HG03064 (cell line): ENCODE measurements around the gene RPL21.
A peak's percentile ranks its signal among the peaks of the same experiment; 100 is the strongest.

Experiments
- ATAC-seq: cut with Tn5 transposase; IDR thresholded peaks from one replicate; pipeline ENCODE4 v1.9.1; 2021; ENCODE audit warnings: low read depth; ENCODE audit not compliant: unreplicated experiment

RPL21 gene

DNA sequence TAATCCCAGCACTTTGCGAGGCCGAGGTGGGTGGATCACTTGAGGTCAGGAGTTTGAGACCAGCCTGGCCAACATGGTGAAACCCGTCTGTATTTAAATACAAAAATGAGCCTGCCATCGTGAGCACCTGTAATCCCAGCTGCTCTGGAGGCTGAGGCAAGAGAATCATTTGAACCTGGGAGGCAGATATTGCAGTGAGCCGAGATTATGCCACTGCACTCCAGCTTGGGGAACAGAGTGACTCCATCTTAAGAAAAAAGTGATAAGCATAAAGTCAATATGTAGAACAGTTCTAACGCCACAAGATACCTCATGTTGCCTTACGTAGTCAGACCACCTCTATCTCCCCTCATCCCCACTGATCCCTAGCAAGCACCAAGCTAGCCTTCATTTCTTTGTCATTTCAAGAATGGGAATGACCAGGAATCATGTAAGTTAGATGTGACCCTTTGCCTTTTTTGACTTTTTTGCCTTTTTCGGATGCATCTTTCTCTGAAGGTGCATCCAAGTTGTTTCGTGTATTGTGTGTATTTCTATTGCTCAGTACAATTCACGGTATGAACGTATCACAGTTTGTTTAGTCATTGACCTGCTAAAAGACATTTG lies 6.4 kb downstream of the RPL21 start:
- ATAC-seq, result no peak

DNA sequence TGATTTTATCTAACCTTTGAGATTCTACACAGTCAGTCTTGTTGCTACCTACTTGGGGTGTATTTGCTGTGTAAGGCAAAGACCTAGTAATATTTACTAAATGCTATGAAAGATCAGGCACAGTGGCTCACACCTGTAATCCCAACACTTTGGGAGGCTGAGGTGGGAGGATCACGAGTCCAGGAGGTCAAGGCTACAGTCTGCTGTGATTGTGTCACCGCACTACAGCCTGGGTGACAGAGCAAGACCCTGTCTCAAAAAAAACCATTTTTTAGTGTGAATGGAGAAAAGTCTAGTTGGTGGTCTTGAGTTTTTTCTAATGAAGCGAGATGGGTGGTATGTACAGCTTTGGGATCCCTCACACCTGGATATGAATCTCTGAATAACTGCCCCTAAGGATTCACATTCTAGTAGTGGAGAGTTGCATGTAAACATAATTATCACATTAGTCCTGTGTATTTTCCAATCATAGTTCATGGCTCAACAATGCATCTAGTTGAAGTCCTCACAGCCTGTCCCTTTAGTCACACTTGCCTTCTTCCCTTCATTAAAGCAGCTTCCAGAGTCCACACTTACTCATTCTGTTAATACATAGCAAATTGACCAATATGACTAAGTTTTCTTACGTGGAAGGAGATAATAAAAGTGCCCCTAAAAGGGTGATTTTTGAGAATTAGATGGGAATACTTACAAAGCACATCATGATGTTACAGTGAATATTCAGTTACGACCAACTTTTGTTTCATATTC lies 7.5 kb downstream of the RPL21 start:
- no peak for ATAC-seq

DNA sequence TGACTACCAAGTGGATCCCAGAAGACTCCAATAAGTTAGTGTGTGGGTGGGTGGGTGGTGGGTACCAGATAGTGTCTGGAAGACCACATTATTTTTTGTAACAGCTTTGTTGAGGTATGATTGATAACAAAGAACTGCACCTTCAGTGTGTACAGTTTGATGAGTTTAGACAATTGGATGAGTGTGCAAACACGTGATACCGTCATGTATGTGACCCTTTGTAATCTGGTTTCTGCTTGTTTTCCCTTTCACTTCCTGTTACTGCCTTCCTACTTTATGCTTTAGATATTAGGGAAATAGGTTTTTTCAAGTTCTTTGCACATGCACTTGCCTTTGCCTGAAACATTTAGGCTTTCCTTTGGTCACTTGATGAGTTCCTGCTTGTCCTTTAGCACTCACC lies 8.5 kb downstream of the RPL21 start:
- no peak for ATAC-seq

DNA sequence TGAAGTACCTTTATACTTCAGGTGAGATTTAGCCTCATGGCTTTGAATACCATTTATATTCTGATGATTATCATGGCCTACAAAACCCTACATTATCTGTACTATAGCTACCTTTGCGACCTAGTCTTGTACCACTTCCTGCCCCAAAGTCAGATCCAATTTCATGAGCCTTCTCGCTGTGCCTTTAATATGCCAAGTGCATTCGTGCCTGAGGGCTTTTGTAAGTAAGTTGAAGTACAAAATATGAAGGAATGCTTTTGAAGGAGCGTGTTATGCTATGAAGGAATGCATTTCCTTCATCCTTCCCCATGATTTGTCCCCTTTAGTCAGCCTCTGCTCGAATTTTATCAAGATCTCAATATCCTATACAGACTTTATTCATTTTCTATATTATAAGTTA lies 10.0 kb downstream of the RPL21 start:
- ATAC-seq, result no peak

DNA sequence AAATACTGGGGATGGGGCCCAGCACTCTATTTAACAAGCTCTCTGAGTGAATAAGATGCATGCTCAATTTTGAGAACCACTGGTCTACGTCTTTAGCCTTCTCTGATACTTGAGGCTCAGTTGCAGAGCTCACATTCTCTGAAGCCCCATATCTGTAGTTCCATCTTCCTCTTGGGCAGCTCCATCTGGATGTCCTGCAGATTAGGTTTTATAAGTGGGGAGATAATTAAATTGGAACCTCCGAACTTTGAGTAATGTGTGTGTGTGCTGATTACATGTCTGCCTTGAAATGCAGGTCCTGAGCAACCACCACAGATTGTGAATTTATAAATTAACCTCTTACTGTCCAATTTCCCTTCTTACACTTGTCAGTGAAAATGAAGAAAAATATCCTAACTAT lies 12.1 kb downstream of the RPL21 start:
- ATAC-seq, result no peak

DNA sequence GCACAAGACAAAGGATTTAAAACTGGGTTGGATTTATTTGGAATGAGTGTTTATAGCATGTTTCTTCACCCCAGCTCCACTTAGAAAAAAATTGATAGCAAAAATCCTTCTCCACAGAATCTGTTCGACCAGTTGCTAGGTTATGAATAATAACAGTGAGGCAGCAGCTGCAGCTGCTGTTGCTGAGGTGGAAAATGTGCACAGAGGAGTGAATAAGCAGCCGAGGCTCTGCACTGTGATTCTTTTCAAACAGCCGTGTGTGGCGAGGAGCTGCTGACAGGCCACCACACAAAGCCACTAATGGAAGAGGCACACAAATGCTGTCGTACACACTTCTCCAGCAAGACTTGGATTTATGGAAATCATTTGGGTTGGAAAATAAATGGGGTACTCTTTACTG lies 12.8 kb downstream of the RPL21 start:
- ATAC-seq, result no peak

DNA sequence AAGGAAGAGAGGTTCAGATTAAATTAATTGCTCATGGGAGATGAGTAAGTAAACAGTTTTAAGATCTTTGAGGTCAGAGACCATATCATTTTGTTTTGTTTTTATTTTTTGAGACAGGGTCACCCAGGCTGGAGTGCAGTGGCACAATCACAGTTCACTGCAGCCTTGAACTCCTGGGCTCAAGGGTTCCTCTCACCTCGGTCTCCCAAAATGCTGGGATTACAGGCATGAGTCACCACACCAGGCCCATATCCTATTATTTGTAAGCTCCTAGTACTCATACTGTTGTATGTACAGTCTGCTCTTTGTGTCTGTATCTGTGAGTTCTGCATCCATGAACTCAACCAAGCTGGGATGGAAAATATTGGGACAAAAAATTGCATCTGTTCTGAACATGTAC lies 13.3 kb downstream of the RPL21 start:
- ATAC-seq, result no peak

DNA sequence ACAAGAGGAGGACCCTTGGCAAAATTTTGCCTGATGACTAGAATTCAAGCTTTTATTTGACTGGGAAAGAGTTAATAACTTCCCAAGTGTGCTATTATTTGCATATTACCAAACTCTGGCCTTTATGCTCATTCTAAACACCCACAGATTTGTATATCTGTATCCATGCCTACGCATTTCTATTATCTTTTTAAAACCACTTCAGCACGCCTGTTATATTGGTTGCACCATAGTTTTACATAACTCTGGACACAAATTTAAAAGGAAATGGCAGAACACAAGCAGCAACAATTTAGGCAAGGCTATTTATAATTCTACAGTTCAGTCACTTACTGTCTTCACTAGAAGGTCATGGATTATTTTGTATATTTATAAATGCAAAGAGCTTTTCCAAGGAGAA lies 15.6 kb downstream of the RPL21 start:
- no peak for ATAC-seq

DNA sequence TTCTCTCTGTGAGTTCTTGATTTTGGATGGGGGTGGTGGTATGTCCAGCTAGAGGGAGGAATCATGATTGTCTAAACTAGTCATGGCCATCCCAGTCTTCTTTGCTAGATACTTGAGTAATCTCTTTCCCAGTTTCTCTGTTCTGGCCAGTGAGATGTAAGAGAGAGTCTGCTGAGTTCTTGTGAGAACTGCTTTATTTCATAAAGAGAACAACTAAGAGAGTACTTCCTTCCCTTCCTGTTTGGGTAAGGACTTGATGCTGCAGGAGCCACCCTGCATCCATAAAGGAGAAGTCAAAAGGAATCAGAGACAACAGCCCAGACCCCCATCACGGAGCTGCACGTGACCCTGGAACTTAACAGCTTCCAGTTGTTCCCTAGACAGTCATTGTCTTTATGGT lies 16.2 kb downstream of the RPL21 start:
- ATAC-seq, result no peak

DNA sequence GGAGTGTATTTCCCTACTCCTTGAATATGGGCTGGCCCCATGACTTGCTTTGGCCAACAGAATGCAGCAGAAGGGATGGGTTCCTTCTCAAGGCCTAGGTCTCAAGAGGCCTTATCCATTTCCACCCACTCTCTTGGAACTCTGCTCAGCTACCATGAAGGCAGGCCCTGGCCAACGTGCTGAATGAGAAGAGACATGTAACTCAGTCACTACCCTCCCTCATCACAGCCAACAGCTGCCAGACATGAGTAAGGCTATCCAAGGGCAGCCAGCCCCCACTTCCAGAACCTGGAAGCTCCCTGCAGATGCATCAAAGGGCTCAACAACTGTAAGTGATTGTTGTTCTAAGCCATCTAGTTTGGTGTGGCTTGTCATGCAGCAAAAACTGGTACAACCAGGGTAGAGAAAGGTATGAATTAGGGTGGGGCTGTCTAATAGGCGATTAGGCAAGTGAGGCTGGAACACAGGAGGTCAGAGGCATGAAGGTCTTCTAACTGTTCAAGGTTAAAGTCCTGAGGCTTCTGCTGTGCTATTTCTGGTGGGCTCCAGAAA lies 17.8 kb downstream of the RPL21 start:
- ATAC-seq, result no peak

DNA sequence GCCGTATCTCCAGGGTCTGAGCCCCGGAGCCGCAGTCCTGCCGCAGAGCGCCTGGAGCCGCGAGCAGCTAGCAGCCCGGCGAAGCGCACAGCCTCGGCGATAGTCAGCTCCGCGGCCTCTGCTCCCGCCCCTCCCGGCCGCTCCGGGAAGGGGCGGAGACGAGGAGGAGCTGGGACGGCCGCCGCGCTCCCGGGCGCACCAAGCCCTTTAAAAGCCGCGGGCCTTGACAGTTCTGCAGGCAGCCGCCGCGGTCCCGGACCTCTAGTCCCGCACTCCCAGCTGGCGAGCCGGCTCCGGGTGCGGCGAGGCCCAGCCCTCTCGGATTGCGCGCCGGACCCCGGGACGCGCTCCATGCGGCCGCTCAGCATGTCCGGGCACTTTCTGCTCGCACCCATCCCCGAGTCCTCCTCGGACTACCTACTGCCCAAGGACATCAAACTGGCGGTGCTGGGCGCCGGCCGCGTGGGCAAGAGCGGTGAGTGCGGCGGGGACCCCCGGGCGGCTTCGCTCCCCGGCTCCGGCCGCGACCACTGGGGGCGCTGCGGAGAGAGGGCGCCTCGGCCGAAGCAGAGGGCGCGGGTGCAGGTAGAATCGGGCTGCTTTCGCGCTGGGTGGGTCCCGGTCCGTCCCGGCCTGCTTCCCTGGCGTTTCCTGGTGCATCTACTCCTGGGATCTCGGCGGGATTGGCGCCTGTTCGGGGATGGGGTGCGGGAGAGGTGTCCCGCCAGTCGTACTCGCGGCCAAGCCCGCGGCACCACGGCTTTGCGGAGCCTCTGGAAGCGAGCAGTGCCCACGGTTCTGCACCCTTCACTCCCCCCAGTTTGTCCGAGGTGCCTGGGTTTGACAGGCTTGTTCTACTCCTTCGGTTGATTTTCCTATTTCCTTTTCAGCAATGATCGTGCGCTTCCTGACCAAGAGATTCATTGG lies 19.5 kb downstream of the RPL21 start, which contains the start of gene RASL11A:
TSS of gene RASL11A (plus strand) at position 237 of the 927 bp plus-strand sequence. CDS start at position 352, 115 bp downstream.
- ATAC-seq, result peak; percentile 83

DNA sequence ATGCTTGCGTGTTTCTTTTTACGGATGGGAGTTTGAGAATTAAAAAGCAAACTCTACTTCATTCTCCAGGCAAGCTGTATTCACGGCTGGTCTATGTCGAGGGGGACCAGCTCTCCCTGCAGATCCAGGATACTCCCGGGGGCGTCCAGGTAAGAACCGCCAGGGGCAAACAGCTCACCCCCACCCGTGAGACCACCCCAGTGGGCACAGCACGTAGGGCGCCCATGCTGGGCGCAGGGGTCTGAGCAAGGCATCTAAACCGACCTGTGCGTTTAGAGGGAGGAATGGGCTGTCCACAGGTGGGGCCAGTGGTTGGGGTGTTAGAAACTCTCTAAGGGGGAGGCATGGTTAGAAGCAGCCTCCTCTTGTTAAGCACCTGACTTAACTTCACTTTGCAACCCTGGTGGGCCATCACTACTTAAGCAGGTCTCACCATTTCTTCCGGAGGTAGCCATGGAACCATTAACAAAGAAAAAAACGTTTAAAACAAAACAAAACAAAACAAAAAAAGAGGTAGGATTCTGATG lies 20.3 kb downstream of the RPL21 start:
- ATAC-seq, result no peak

DNA sequence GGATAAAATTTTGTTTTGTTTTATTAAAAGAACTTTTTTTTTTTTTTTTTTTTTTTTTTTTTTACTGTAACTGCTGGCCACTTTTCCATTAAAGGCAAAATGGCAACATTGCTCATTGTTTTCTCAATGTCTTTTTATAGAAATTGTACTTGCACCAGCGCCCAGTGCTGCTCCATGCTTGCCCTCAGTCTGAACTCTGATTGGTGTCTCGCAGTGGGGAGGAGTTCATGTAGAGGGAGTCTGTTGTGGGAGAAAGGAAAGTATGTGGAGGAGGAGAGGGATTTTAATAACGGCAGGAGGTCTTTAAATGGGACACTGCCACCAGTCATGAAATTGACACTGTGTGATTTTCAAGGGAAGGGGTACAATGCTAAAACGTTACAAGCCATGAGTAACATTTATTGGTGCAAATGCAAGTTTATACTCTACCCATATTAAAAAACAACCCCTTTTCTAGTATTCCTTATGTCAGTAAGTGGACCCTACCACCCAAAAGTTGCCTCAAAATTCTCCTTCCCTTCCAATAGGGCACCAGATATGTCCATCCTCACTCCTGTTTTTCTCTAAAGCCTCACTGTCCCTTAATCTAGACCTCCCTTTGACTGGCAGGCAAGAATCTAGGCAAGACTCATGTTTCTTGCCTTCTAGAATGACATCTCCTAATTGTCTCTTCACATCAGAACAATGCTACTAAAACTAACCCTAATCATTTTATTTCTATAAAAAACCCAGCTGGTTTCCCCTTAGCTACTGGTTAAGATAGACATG lies 22.5 kb downstream of the RPL21 start:
- no peak for ATAC-seq

DNA sequence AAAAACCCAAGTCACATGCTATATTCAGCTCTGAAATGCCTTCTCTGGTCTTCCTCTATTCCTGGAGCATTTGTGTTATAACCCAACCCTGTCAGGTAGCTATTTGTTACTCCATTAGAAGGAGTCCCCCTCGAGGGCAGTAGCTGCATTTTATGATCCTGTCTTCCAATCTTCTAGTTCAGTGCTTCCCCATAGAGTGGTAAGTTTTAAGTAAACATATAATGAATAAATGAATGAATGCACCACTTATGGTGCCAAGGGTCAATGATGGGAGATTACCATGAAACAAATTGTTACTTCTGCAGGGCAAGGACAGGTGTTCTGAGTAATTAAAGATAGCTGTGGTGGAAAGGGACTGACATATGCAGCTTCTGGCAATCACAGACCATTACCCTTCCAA lies 23.3 kb downstream of the RPL21 start:
- no peak for ATAC-seq

DNA sequence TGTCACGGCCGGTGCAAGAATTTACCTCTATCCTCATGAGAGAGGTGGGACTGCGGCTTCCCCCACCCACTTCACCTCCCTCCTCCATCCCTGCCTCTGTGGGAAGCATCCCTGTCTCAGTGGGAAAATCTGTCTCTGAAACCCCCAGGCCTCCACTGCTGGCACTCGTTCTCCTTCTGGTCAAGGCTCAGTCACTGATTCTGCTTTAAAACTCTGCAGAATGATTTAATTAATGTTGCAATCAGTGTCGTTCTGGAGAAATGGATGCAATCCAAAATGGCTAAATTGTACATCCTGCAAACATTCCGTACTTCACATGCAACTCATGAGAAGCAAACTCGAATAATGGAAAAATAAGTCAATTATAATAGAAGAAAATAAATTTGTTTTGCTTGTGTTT lies 24.8 kb downstream of the RPL21 start:
- ATAC-seq, result no peak

DNA sequence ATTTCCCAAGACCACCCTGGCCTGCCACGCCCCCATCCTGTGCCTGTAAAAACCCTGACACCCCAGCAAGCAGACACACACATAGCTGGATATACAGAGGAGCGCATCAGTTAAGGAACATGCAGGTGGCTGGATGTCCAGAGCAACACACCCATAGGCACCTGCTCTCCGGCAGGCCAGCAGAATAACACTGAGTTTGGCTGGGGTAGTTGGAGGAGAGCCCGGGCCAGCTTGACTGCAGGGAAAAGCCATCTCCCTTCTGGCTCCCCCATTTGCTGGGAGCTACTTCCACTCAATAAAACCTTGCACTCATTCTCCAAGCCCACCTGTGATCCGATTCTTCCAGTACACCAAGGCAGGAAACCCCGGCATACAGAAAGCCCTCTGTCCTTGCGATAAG lies 28.1 kb downstream of the RPL21 start:
- ATAC-seq, result no peak

DNA sequence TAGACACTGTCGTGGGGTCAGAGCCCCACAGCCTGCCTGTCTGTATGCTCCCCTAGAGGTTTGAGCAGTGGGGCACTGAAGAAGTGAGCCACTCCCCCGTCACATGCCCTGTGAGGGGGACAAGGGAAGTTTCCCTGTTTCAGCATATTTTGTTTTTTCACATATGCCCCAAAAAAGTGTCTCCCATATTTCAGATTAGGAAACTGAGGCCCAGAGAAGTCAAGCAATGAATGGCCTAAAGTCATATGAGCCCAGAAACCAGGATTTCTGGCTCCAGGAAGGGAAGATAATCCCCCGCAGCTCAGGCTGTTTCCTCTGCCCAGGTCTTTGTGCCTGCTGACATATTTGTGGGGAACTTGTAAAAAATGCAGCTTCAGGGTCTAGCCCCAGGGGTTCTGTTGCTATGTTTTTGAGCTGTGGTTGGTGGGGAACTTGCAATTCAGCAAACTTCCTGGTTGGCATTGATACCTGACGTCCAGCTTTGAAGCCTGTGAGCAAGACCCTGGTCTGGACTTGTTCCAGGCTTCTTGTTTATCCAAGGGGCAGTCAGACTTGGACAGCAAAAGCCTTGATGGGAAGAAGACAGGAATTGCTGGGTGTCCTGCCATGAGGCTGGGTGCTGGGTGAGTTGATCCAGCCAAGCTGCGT lies 28.8 kb downstream of the RPL21 start:
- no peak for ATAC-seq

DNA sequence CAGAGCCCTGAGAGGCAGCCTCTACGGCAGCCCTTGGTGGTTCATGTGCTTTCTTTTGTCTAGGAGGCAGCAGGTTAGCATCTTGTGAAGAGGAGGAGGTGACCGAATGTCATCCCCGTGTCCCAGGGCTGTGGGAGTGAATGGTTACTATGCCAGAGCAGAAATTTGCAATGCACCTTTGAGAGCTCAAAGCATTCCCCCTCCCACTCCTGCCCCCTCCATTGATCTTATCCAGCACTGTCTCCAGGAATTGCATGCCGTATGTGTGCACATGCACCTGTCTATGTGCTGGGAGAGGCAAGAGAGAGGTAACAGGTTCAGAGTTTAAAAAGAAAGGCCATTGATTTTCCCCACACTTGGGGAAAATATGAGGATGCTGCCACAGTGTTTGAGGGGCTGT lies 29.5 kb downstream of the RPL21 start:
- no peak for ATAC-seq

DNA sequence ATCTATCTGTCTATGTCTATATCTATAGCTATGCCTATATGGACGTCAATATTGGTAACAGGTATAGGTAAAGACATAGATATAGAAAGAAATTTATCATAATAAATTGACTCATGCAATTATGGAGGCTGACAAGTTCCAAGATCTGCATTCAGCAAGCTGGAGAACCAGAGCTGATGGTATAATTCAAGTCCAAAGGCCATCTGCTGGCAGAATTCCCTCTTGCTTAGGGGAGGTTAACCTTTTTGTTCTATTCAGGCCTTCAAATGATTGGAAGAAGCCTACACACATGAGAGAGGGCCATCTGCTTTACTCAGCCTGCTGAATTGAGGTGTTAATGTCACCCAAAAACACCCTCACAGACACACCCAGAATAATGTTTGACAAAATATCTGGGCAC lies 30.1 kb downstream of the RPL21 start:
- no peak for ATAC-seq
